ENCODE results near the gene RASL10B. TPM values are rescaled to one million over a fixed set of nuclear protein-coding genes. Genes with fewer than 3 reads are reported as not detected.
"Not testable (repeated sequence)": the region's sequence is repeated elsewhere in the genome, so short reads cannot be mapped to it uniquely, and the experiment has no call there.

The RASL10B gene
- total RNA-seq, 1 experiment from 2014 or later = 0.16 TPM

- H3K27me3 ChIP-seq (replicated peaks) = peaks cover 26% of the 10 kb centered on the region
- not testable (repeated sequence) for DNase-seq (ENCODE audit: low read depth in 1 of 2, low spot score in 2 of 2); H3K27ac ChIP-seq; H3K4me1 ChIP-seq (replicated peaks); H3K9me3 ChIP-seq (replicated peaks); H3K4me3 ChIP-seq; H3K36me3 ChIP-seq
Measured at GRCh38 chr17:35751541-35751940, 20.1 kb downstream of the RASL10B start.

- H3K27me3 ChIP-seq (replicated peaks) = peaks cover 26% of the 10 kb centered on the region
- H3K9me3 ChIP-seq (replicated peaks) = no peaks in the 10 kb centered on the region
- H3K4me1 ChIP-seq (replicated peaks) = no peaks in the 10 kb centered on the region; the same call in 1 of the 2 replicates
- H3K36me3 ChIP-seq = no peaks in the 10 kb centered on the region
- DNase-seq (ENCODE audit: low read depth in 1 of 2, low spot score in 2 of 2) = no peak
- H3K27ac ChIP-seq = no peak overlapping the region
- H3K4me3 ChIP-seq = no peak overlapping the region
Measured at GRCh38 chr17:35752471-35752870, 21.0 kb downstream of the RASL10B start.

GRCh38 chr17:35752945-35753764, 21.7 kb downstream of the RASL10B start, which contains the start of gene GAS2L2:
Gene GAS2L2, minus strand, starts transcription at chr17:35753239. Its CDS starts 389 bp downstream, at chr17:35752850.
- Histone ChIP-seq H3K9me3 (replicated peaks) (no peaks in the 10 kb centered on the region), H3K27me3 (replicated peaks) (peaks cover 26% of the 10 kb centered on the region), H3K4me1 (replicated peaks) (no peaks in the 10 kb centered on the region; the same call in 1 of the 2 replicates), H3K27ac (no peak within 1 kb of the TSS), H3K4me3 (no peak within 1 kb of the TSS), H3K36me3 (no peaks in the 10 kb centered on the region)
- DNase-seq (ENCODE audit: low read depth in 1 of 2, low spot score in 2 of 2) = no peak

- Histone ChIP-seq H3K9me3 (replicated peaks) (no peaks in the 10 kb centered on the region), H3K36me3 (no peaks in the 10 kb centered on the region), H3K27me3 (replicated peaks) (no peaks in the 10 kb centered on the region), H3K4me3 (no peak overlapping the region), H3K4me1 (replicated peaks) (no peaks in the 10 kb centered on the region), H3K27ac (no peak overlapping the region)
- no peak for DNase-seq (ENCODE audit: low read depth in 1 of 2, low spot score in 2 of 2)
Measured at GRCh38 chr17:35757243-35757642, 25.8 kb downstream of the RASL10B start.

GRCh38 chr17:35760587-35760986, 29.1 kb downstream of the RASL10B start, which contains the start of gene C17orf50:
Gene C17orf50, plus strand, starts transcription at chr17:35760887. Its CDS starts 55 bp downstream, at chr17:35760942.
- Histone ChIP-seq H3K27me3 (replicated peaks) (no peaks in the 10 kb centered on the region), H3K9me3 (replicated peaks) (no peaks in the 10 kb centered on the region; the same call in 1 of the 2 replicates), H3K4me3 (no peak within 1 kb of the TSS), H3K4me1 (replicated peaks) (peaks cover 18% of the 10 kb centered on the region), H3K27ac (no peak within 1 kb of the TSS), H3K36me3 (no peaks in the 10 kb centered on the region)
- no peak for DNase-seq (ENCODE audit: low read depth in 1 of 2, low spot score in 2 of 2)

- no peaks in the 10 kb centered on the region for H3K27me3 ChIP-seq (replicated peaks)
- H3K4me3 ChIP-seq = no peak overlapping the region
- H3K36me3 ChIP-seq = no peaks in the 10 kb centered on the region
- H3K9me3 ChIP-seq (replicated peaks) = no peaks in the 10 kb centered on the region; the same call in 1 of the 2 replicates
- peaks cover 28% of the 10 kb centered on the region for H3K4me1 ChIP-seq (replicated peaks)
- DNase-seq (ENCODE audit: low read depth in 1 of 2, low spot score in 2 of 2) = no peak
- H3K27ac ChIP-seq = no peak overlapping the region
Measured at GRCh38 chr17:35761601-35762000, 30.2 kb downstream of the RASL10B start.

GRCh38 chr17:35763767-35764122, 32.3 kb downstream of the RASL10B start:
- no peak for DNase-seq (ENCODE audit: low read depth in 1 of 2, low spot score in 2 of 2)
- H3K4me1 ChIP-seq (replicated peaks) = peaks cover 30% of the 10 kb centered on the region
- no peaks in the 10 kb centered on the region for H3K27me3 ChIP-seq (replicated peaks)
- H3K4me3 ChIP-seq = no peak overlapping the region; the same call in 1 of the 2 replicates
- H3K27ac ChIP-seq = no peak overlapping the region
- H3K36me3 ChIP-seq = no peaks in the 10 kb centered on the region
- no peaks in the 10 kb centered on the region; the same call in 1 of the 2 replicates for H3K9me3 ChIP-seq (replicated peaks)

- DNase-seq (ENCODE audit: low read depth in 1 of 2, low spot score in 2 of 2) = peak; percentile 86 to 87
- Histone ChIP-seq H3K4me3 (peak overlapping the region; percentile 29), H3K36me3 (no peaks in the 10 kb centered on the region), H3K27me3 (replicated peaks) (no peaks in the 10 kb centered on the region), H3K4me1 (replicated peaks) (peaks cover 30% of the 10 kb centered on the region), H3K9me3 (replicated peaks) (no peaks in the 10 kb centered on the region; the same call in 1 of the 2 replicates), H3K27ac (no peak overlapping the region)
Measured at GRCh38 chr17:35764123-35764991, 32.9 kb downstream of the RASL10B start.

GRCh38 chr17:35765086-35765710, 33.8 kb downstream of the RASL10B start:
- Histone ChIP-seq H3K27ac (no peak overlapping the region), H3K4me1 (replicated peaks) (peaks cover 30% of the 10 kb centered on the region), H3K36me3 (no peaks in the 10 kb centered on the region), H3K4me3 (no peak overlapping the region), H3K9me3 (replicated peaks) (no peaks in the 10 kb centered on the region; the same call in 1 of the 2 replicates), H3K27me3 (replicated peaks) (no peaks in the 10 kb centered on the region)
- DNase-seq (ENCODE audit: low read depth in 1 of 2, low spot score in 2 of 2) = peak; percentile 74 to 80

- H3K4me1 ChIP-seq (replicated peaks) = peaks cover 30% of the 10 kb centered on the region
- H3K27ac ChIP-seq = no peak overlapping the region
- no peaks in the 10 kb centered on the region for H3K36me3 ChIP-seq
- no peaks in the 10 kb centered on the region for H3K27me3 ChIP-seq (replicated peaks)
- no peaks in the 10 kb centered on the region; the same call in 1 of the 2 replicates for H3K9me3 ChIP-seq (replicated peaks)
- no peak overlapping the region for H3K4me3 ChIP-seq
- DNase-seq (ENCODE audit: low read depth in 1 of 2, low spot score in 2 of 2) = no peak
Measured at GRCh38 chr17:35765756-35766488, 34.5 kb downstream of the RASL10B start.

GRCh38 chr17:35766489-35766877, 35.0 kb downstream of the RASL10B start:
- H3K36me3 ChIP-seq = no peaks in the 10 kb centered on the region
- H3K9me3 ChIP-seq (replicated peaks) = no peaks in the 10 kb centered on the region; the same call in 1 of the 2 replicates
- no peak for DNase-seq (ENCODE audit: low read depth in 1 of 2, low spot score in 2 of 2)

GRCh38 chr17:35766903-35767510, 35.6 kb downstream of the RASL10B start:
- Histone ChIP-seq H3K4me3 (no peak overlapping the region), H3K9me3 (replicated peaks) (no peaks in the 10 kb centered on the region; the same call in 1 of the 2 replicates), H3K4me1 (replicated peaks) (peaks cover 30% of the 10 kb centered on the region), H3K27ac (no peak overlapping the region), H3K36me3 (no peaks in the 10 kb centered on the region), H3K27me3 (replicated peaks) (no peaks in the 10 kb centered on the region)
- DNase-seq (ENCODE audit: low read depth in 1 of 2, low spot score in 2 of 2) = no peak

More at GRCh38 chr17:35766489-35766877, 35.0 kb downstream of the RASL10B start:
- H3K27me3 ChIP-seq (replicated peaks) = no peaks in the 10 kb centered on the region
- no peak overlapping the region for H3K4me3 ChIP-seq
- H3K27ac ChIP-seq = no peak overlapping the region
- H3K4me1 ChIP-seq (replicated peaks) = peaks cover 30% of the 10 kb centered on the region
